Activated T-helper 9 cell treated with anti-CD3 and anti-CD28 coated beads, Interleukin-2, amount 50 U/mL, for 16 hours (primary cell): Measurements from ENCODE around the gene MSH5.
"Not testable (repeated sequence)": the region's sequence is repeated elsewhere in the genome, so short reads cannot be mapped to it uniquely, and the experiment has no call there.

ENCODE experiments used
- DNase-seq: peaks from one replicate; pipeline ENCODE4 v3.0.0-alpha.2; 2020; ENCODE audit warnings: low read depth

The MSH5 gene

GRCh38 chr6:31778999-31779885 is 39.4 kb downstream of the MSH5 start:
- DNase-seq = no peak

GRCh38 chr6:31779908-31780307 is 40.1 kb downstream of the MSH5 start:
- DNase-seq = no peak

DNA sequence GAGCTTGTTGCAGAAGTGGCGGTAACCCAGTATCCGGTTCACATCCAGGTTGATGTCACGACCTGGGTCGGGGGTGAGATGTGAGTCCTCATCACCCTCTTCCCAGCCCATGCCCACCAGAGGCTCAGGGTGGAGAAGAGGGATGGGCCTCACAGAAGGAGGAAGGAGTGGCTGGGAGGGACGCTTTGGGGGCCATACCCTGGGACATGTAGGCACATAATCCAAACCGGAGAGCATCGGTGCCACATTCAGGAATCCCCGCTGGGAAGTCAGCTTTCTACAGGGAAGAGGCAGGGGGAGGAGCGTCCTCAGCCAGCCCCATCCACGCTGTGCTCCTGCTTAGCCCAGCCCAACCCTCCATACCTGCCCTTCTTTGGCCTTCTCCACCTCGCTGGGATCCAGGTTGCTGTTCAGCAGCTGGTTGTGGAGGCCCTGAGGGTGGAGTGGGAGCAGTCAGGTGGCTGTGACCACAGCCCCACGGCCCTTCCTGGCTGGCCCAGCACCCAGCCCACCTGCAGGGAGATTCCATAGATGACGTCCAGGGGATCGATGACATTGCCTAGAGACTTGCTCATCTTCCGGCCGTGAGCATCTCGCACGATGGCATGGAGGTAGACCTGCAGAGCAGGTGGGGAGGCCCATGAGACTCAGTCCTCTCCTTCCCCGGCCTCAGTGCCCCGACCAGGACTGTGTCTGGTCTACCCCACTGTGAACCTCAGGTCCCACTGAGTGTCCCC is 40.9 kb downstream of the MSH5 start:
- DNase-seq = no peak

GRCh38 chr6:31781244-31782125 is 41.7 kb downstream of the MSH5 start:
- DNase-seq = no peak

GRCh38 chr6:31782126-31782855 is 42.5 kb downstream of the MSH5 start:
- DNase-seq = no peak

GRCh38 chr6:31784098-31784925 is 44.5 kb downstream of the MSH5 start:
- no peak for DNase-seq

DNA sequence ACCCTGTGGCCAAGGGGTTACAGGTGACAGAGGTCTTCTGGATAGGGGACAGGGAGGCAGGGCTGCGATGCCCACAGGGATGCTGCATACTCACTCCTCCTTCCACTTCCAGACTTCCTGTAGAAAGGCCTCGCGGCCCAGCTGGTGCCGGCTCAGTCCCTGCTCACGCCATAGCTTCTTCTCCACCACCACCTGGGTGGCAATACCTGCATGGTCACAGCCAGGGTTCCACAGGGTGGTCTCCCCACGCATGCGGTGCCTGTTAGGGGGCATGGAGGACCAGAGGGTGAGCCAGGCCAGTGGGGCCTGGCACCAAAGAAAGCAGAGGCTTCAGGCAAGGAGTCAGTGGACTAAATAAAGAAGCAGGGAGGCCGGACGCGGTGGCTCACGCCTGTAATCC is 45.7 kb downstream of the MSH5 start:
- DNase-seq = no peak

- DNase-seq = no peak
Measured at GRCh38 chr6:31791324-31792089, 51.7 kb downstream of the MSH5 start.

- DNase-seq = no peak
Measured at GRCh38 chr6:31792090-31792374, 52.2 kb downstream of the MSH5 start.

DNA sequence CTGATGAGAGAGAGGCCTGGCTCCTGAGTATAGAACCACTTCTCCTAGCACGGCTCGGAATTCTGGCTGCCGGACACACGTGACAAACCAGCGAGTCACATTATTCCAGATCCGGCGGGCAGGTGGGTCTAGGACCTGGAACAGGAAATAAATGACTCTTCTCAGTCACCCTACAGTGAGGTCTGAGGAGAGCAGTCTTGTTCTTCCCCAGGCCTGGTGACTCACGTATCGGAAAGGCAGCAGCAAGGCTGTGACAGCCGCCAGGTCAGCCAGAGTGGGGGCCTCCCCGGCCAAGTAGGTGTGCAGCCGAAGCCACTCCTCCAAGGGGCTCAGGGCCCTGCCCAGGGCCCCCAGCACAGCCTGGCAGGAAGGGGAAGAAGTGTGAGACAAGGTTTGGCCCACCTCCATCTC is 53.0 kb downstream of the MSH5 start:
- DNase-seq = no peak

DNA sequence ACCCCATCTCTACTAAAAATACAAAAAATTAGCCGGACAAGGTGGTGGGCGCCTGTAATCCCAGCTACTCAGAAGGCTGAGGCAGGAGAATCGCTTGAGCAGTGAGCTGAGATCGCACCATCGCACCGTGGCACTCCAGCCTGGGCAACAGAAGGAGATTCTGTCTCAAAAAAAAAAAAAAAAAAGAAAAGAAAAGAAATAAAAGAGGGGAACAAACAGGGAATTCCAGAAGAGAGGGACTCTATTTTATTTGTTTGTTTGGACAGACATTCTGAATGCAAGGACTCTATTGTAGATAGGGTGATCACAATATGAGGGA is 54.1 kb downstream of the MSH5 start:
- DNase-seq = not testable (repeated sequence)

GRCh38 chr6:31794294-31794865 is 54.6 kb downstream of the MSH5 start:
- DNase-seq = no peak

GRCh38 chr6:31794866-31795615 is 55.2 kb downstream of the MSH5 start:
- DNase-seq = no peak

DNA sequence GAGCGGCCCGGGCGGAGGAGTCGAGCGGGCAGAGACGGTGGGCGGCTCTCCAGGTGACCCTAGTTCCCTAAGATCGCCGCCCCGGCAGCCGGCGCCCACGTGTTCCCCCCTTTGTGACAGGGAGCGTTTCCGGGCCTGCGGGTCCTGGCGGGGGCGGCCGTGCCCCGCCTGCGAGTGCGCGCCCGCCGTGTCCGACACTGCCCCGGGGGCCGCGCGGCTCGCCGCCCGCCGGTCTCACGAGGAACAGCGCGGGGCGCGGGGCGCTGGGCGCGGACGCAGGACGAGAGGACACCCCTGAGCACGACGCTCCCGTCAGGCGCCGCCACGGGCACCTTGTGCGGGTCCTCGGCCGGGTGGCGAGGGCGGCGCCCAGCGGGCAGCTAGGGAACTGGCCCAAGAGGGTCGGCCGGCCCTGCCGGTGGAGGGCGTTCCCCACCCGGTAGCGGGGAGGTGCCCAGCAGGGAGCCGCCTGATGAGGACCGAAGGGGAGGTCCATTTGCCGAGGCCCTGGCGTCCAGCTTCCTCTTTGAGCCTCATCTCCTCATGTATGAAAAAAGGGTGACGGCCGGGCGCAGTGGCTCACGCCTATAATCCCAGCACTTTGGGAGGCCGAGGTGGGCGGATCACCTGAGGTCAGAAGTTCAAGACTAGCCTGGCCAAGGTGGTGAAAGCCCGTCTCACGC is 56.0 kb downstream of the MSH5 start, which contains the start of gene VARS1:
Gene VARS1 (minus strand): TSS at position 137 of the 683 bp plus-strand sequence. CDS start 535 bp downstream, outside the sequence.
- DNase-seq = peak; percentile 77

GRCh38 chr6:31796993-31797385 is 57.2 kb downstream of the MSH5 start:
- DNase-seq = no peak

DNA sequence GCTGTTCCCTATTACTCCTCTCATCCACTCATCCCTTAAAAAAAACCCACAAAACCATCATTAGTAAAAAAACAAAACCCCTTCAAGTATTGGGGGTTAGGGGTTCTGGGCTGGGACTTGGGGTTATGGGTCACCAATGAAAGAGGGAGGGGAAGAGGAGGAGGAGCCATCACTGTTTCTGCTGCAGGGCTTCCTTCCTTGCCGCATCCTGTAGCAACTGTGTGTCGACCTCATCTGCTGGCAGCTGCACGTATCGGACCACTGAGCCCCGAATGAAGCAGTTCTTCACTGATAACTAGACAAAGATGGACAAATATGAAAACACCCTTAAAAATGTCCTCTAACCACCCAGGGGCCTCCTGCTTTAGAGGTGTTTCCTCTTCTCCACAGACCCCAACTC is 57.8 kb downstream of the MSH5 start:
- no peak for DNase-seq

- no peak for DNase-seq
Measured at GRCh38 chr6:31799781-31800180, 60.0 kb downstream of the MSH5 start.
